H1 (cell line): Measurements from ENCODE around the gene RNF182. TPM values are rescaled to one million over a fixed set of nuclear protein-coding genes. Genes with fewer than 3 reads are reported as not detected.
A peak's percentile ranks its signal among the peaks of the same experiment; 100 is the strongest.

ENCODE experiments used
- CTCF ChIA-PET: fragments of 300-600 bp; sonication (Branson Sonifier 250); formaldehyde crosslinking; loops from one replicate; lab custom pipeline; 2021; ENCODE audit not compliant: partially characterized antibody; lab: Charles Lee
- POLR2A ChIA-PET: fragments of 300-600 bp; sonication (Branson Sonifier 250); formaldehyde crosslinking; loops from one replicate; lab custom pipeline; 2021; ENCODE audit warnings: inconsistent platforms; ENCODE audit not compliant: partially characterized antibody; lab: Charles Lee
- DNase-seq, 2 experiments: peaks; one replicate each; pipeline versions ENCODE4 v3.0.0 to v3.0.0-alpha.2; 2010 to 2022; ENCODE audit warnings: low spot score in 2 of 2, low read depth in 1 of 2, mixed read lengths in 1 of 2
- FAIRE-seq: peaks from 2 replicates; lab custom pipeline; 2011; peaks lifted over from hg19 to GRCh38; lab: Jason Lieb, UNC
- H2AFZ ChIP-seq: 2 replicates; pipeline ENCODE4 v1.8.1; 2012; ENCODE audit warnings: low read length, inconsistent platforms
- H2AK5ac ChIP-seq: 2 replicates; pipeline ENCODE4 v1.6.1; 2013; ENCODE audit warnings: low read depth, low read length
- H2BK120ac ChIP-seq: replicated peaks from 2 replicates; pipeline ENCODE3; 2013; ENCODE audit warnings: low read depth, low read length, inconsistent platforms
- H2BK12ac ChIP-seq: 2 replicates; pipeline ENCODE4 v1.6.1; 2013; ENCODE audit warnings: low read depth, low read length
- H2BK15ac ChIP-seq: 2 replicates; pipeline ENCODE4 v1.6.1; 2013; ENCODE audit warnings: low read length
- H2BK20ac ChIP-seq: 2 replicates; pipeline ENCODE4 v1.6.1; 2013; ENCODE audit warnings: low read length
- H2BK5ac ChIP-seq: 2 replicates; pipeline ENCODE4 v1.6.1; 2013; ENCODE audit warnings: low read depth, low read length
- H3K14ac ChIP-seq: 2 replicates; pipeline ENCODE4 v1.6.1; 2013; ENCODE audit warnings: inconsistent platforms; ENCODE audit not compliant: insufficient read length
- H3K18ac ChIP-seq: 2 replicates; pipeline ENCODE4 v1.6.1; 2013; ENCODE audit warnings: low read length; ENCODE audit errors: extremely low read depth
- H3K23ac ChIP-seq: 2 replicates; pipeline ENCODE4 v1.6.1; 2013; ENCODE audit warnings: inconsistent platforms; ENCODE audit not compliant: insufficient read length
- H3K23me2 ChIP-seq: 2 replicates; pipeline ENCODE4 v1.6.1; 2013; ENCODE audit warnings: low read depth, low read length
- H3K27ac ChIP-seq: 2 replicates; pipeline ENCODE4 v1.6.1; 2011; ENCODE audit warnings: low read depth, low read length, inconsistent platforms
- H3K27me3 ChIP-seq, 4 experiments: replicated peaks in 1 of 4; 1 replicate in 1 of 4; 2 replicates in 3 of 4; pipeline versions ENCODE4 v1.6.1 to v1.8.1; 2011 to 2013; ENCODE audit warnings: low read length in 3 of 4, mild to moderate bottlenecking in 3 of 4, inconsistent platforms in 2 of 4, mixed read lengths in 2 of 4, moderate library complexity in 1 of 4; ENCODE audit not compliant: control insufficient read depth in 3 of 4, insufficient read depth in 3 of 4; ENCODE audit errors: extremely low read depth in 1 of 4
- H3K36me3 ChIP-seq, 4 experiments: 2 replicates each; pipeline versions ENCODE4 v1.6.1 to v1.8.1; 2011 to 2013; ENCODE audit warnings: mild to moderate bottlenecking in 4 of 4, low read length in 3 of 4, moderate library complexity in 2 of 4, control low read depth in 1 of 4, inconsistent platforms in 1 of 4; ENCODE audit not compliant: insufficient read depth in 4 of 4, control insufficient read depth in 2 of 4
- H3K4ac ChIP-seq: replicated peaks from 2 replicates; pipeline ENCODE3; 2013; ENCODE audit warnings: low read length, low read depth, mixed read lengths, inconsistent platforms; ENCODE audit not compliant: insufficient read length
- H3K4me1 ChIP-seq, 4 experiments: replicated peaks in 1 of 4; 1 replicate in 1 of 4; 2 replicates in 3 of 4; pipeline versions ENCODE4 v1.6.1 to v1.8.1; 2011 to 2013; ENCODE audit warnings: low read length in 3 of 4, inconsistent platforms in 2 of 4, mixed read lengths in 1 of 4; ENCODE audit not compliant: insufficient read depth in 4 of 4, control insufficient read depth in 3 of 4
- H3K4me2 ChIP-seq, 2 experiments: 2 replicates each; pipeline versions ENCODE4 v1.6.1 to v1.8.1; 2011 to 2013; ENCODE audit warnings: low read depth in 2 of 2, low read length in 2 of 2, control low read depth in 1 of 2, inconsistent platforms in 1 of 2, mild to moderate bottlenecking in 1 of 2; ENCODE audit not compliant: insufficient read depth in 1 of 2
- H3K4me3 ChIP-seq, 4 experiments: fragments of 200-600, 300-600 bp in 1 of 4; sonication (generic), shearing (Covaris generic), sonication (Bioruptor Twin) in 1 of 4; 2 replicates each; pipeline versions ENCODE4 v1.5.1 to v1.8.1; 2011 to 2016; ENCODE audit warnings: low read length in 4 of 4, low read depth in 3 of 4, control low read depth in 2 of 4, inconsistent platforms in 2 of 4, mild to moderate bottlenecking in 2 of 4, mixed read lengths in 1 of 4, moderate library complexity in 1 of 4; ENCODE audit not compliant: insufficient read depth in 2 of 4; ENCODE audit errors: extremely low read depth in 1 of 4
- H3K56ac ChIP-seq: replicated peaks from 2 replicates; pipeline ENCODE3; 2013; ENCODE audit warnings: low read depth, mild to moderate bottlenecking, mixed read lengths, low read length, inconsistent platforms; ENCODE audit not compliant: insufficient read length
- H3K79me1 ChIP-seq: 2 replicates; pipeline ENCODE4 v1.6.1; 2013; ENCODE audit warnings: low read depth, low read length, control low read depth
- H3K79me2 ChIP-seq, 2 experiments: 2 replicates each; pipeline versions ENCODE4 v1.6.1 to v1.8.1; 2012 to 2013; ENCODE audit warnings: low read length in 2 of 2, mild to moderate bottlenecking in 2 of 2, inconsistent platforms in 1 of 2; ENCODE audit not compliant: insufficient read depth in 2 of 2, control insufficient read depth in 1 of 2
- H3K9ac ChIP-seq, 4 experiments: replicated peaks in 1 of 4; 1 replicate in 1 of 4; 2 replicates in 3 of 4; pipeline versions ENCODE4 v1.6.1 to v1.8.1; 2011 to 2013; ENCODE audit warnings: low read depth in 3 of 4, low read length in 3 of 4, control low read depth in 2 of 4, mild to moderate bottlenecking in 2 of 4, moderate library complexity in 2 of 4, inconsistent platforms in 1 of 4; ENCODE audit errors: extremely low read depth in 1 of 4
- H3K9me3 ChIP-seq, 2 experiments: 2 replicates each; pipeline versions ENCODE4 v1.6.1 to v1.8.1; 2012 to 2013; ENCODE audit warnings: mild to moderate bottlenecking in 2 of 2, moderate library complexity in 2 of 2, control low read depth in 1 of 2, inconsistent platforms in 1 of 2, low read depth in 1 of 2, low read length in 1 of 2, mixed read lengths in 1 of 2; ENCODE audit not compliant: insufficient read depth in 2 of 2
- H4K20me1 ChIP-seq, 2 experiments: replicated peaks in 1 of 2; 2 replicates each; pipeline versions ENCODE3 to v1.8.1; 2011 to 2013; ENCODE audit warnings: inconsistent platforms in 2 of 2, low read length in 2 of 2, mild to moderate bottlenecking in 1 of 2; ENCODE audit not compliant: insufficient read depth in 2 of 2, control insufficient read depth in 1 of 2
- H4K5ac ChIP-seq: 2 replicates; pipeline ENCODE4 v1.6.1; 2013; ENCODE audit warnings: low read length, low read depth, mixed read lengths, inconsistent platforms; ENCODE audit not compliant: insufficient read length
- H4K8ac ChIP-seq: 2 replicates; pipeline ENCODE4 v1.8.0; 2013; ENCODE audit warnings: mild to moderate bottlenecking, moderate library complexity, low read length, inconsistent platforms; ENCODE audit not compliant: insufficient read depth; ENCODE audit errors: extremely low read depth
- H4K91ac ChIP-seq: replicated peaks from 2 replicates; pipeline ENCODE3; 2013; ENCODE audit warnings: low read length, mixed read lengths, inconsistent platforms; ENCODE audit not compliant: insufficient read length
- CTBP2 ChIP-seq: IDR thresholded peaks from 2 replicates; pipeline ENCODE4 v1.7.0; 2011; ENCODE audit warnings: borderline replicate concordance, mild to moderate bottlenecking, moderate library complexity, mixed read lengths, low read length; ENCODE audit not compliant: insufficient read depth, insufficient read length
- JUND ChIP-seq: IDR thresholded peaks from 2 replicates; pipeline ENCODE4 v1.6.1; 2011; ENCODE audit warnings: mild to moderate bottlenecking, improper control_type of control experiment, low read length
- WGBS, 2 experiments: shearing (Covaris generic) in 1 of 2; methylation state at CpG; one replicate each; pipeline versions ENCODE4 v1.1.6 to v1.1.7; 2013 to 2015; ENCODE audit warnings: low lambda C conversion rate in 2 of 2, mixed read lengths in 2 of 2, inconsistent platforms in 1 of 2, low coverage in 1 of 2, missing lambda C conversion rate in 1 of 2; ENCODE audit not compliant: insufficient replicate concordance in 2 of 2, insufficient coverage in 1 of 2, insufficient read length in 1 of 2; ENCODE audit errors: extremely low coverage in 1 of 2, missing lambda C conversion rate in 1 of 2; 5-methylcytosine and 5-hydroxymethylcytosine counted together
- polyA plus RNA-seq, 7 experiments: library from polyadenylated mRNA; depleted of rRNA in 3 of 7; stranded (reverse) in 5 of 7; unstranded in 2 of 7; fragments of >200 nt in 5 of 7; fragments of 200-250 nt in 2 of 7; gene quantifications; 1 replicate in 5 of 7; 2 replicates in 1 of 7; 4 replicates in 1 of 7; pipeline versions ENCODE4 v1.2.1 to v1.2.3, GENCODE V29; 2011 to 2013; ENCODE audit warnings: missing spikeins in 2 of 7, mixed read lengths in 2 of 7
- total RNA-seq: library from RNA; stranded (reverse); fragmentation: NEBNext Ultra II Directional; extraction: Animal tissue kit (Norgen Biotek cat#: 25700); gene quantifications from 2 replicates; pipeline ENCODE4 v1.2.1, GENCODE V29; 2021

The RNF182 gene
- total and polyA plus RNA-seq, 2 of the 8 experiments (the other 6 are each of a cell fraction or from before 2014, with no cell fraction given), result 6.2 to 10.7 TPM

DNA sequence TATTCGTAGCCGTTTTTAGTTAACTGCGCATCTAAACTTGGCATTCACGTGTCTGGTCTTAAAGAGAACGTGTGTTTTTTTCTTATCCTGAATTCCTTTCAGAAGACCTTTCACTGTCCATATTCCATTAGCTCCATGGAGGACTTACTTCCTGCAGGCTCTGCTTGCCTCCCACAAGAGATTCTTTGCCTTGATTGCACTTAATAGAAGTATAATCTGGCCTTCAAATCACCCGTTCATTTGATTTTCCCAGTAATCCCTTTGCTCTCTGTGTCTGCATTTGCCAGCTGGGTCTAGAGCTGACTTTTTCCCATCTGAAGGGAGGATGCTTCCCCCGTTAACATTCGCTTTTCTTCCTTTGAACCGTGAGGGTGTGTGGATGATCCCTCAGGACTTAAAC, 79.5 kb downstream of the RNF182 start:
- no peaks in the 10 kb centered on the region for H3K23me2 ChIP-seq
- H3K27ac ChIP-seq, result no peak overlapping the region
- no peak overlapping the region for H3K23ac ChIP-seq
- 0 out of 2 replicates have a peak overlapping the region, but pooled peaks have one; percentile 38 for H3K18ac ChIP-seq
- no peak overlapping the region for H2BK5ac ChIP-seq
- no peak overlapping the region for H2AK5ac ChIP-seq
- no peaks in the 10 kb centered on the region; a peak in 1 of 7 replicates for H3K27me3 ChIP-seq
- no peaks in the 10 kb centered on the region for H3K36me3 ChIP-seq
- no peaks in the 10 kb centered on the region for H4K20me1 ChIP-seq
- H2BK20ac ChIP-seq, result no peak overlapping the region
- peak overlapping the region; percentile 56; the same call in 1 of the 2 replicates for H2AFZ ChIP-seq
- H3K9ac ChIP-seq, result no peak overlapping the region
- H4K91ac ChIP-seq, result no peak overlapping the region
- no peak overlapping the region for H4K8ac ChIP-seq
- no peaks in the 10 kb centered on the region for H3K79me2 ChIP-seq
- H3K4ac ChIP-seq, result no peak overlapping the region
- peaks cover 0 to 8% of the 10 kb centered on the region in 2 experiments; a peak in 1 of 4 replicates for H3K9me3 ChIP-seq
- no peak overlapping the region for H3K4me3 ChIP-seq
- no peak overlapping the region for H3K4me2 ChIP-seq
- no peak overlapping the region for H2BK15ac ChIP-seq
- no peak for FAIRE-seq
- no peak overlapping the region for H3K56ac ChIP-seq
- peaks cover 0 to 9% (median 2%) of the 10 kb centered on the region in 4 experiments; a peak in 4 of 7 replicates for H3K4me1 ChIP-seq
- no peak overlapping the region for H4K5ac ChIP-seq
- 88% methylated on average over 9 of the region's 9 CpGs; no CpG with 5 or more reads in 1 of the 2 experiments for WGBS, 2 experiments
- ChIA-PET POLR2A (no interaction called here), CTCF (interaction anchor here (0.7 to 5.0 kb wide), 7 partner anchors 13 to 95 kb away, joined by 3 to 25 read pairs (median 3); no protein-coding TSS in a partner anchor)
- no peak for DNase-seq
- H3K79me1 ChIP-seq, result no peaks in the 10 kb centered on the region
- H2BK12ac ChIP-seq, result no peak overlapping the region
- no peak overlapping the region for H3K14ac ChIP-seq
- peak overlapping the region; percentile 7 for H2BK120ac ChIP-seq
- TF ChIP-seq JUND (no peak), CTBP2 (no peak)
